ENCODE results near the gene HOXA11.

Gene HOXA11

DNA sequence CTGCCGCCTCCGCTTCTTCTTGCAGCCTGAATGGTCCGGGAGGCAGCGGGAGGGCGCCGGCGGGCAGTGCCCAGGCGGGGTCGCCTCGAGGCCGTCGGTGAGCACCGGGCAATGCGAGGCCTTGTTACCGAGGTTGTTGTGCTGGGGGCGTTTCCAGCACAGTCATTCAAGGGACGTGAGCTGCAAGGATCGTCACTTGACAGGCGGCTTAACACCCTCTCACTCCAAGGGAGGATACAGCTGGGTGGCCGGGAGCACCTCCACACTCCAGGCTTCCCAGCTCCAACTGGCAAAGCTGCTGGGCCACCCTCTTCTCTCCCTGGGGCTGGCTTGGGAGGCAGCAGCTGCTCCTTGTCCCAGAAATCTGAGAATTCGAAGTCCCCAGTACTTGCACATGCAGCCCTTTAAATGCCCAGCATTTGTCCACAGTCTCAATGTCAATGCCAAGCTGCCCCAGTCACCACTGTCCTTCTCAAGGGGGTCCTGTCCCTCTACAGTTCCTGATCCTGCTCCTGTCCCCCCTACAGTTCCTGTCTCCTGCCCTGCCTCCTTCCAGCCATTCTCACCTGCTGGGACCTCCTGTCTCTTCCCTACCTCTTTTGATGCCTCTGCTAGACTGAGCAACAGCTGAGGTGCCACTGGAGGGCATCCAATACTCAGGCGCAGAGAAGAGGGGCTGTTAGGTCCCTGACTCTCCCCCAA lies 4.4 kb upstream of the HOXA11 start:
- Histone ChIP-seq H3K4me3 (ENCODE audit: low read length) (peak overlapping the region; percentile 83), H3K27me3 (ENCODE audit: control insufficient read depth, insufficient read depth, low read length) (no peaks in the 10 kb centered on the region), H3K9me3 (replicated peaks; ENCODE audit: low read length) (no peaks in the 10 kb centered on the region), H3K4me1 (ENCODE audit: control insufficient read depth, insufficient read depth, low read length) (peaks cover 82% of the 10 kb centered on the region), H3K4me2 (ENCODE audit: low read length) (peak overlapping the region; percentile 98), H3K36me3 (ENCODE audit: insufficient read depth, low read length) (no peaks in the 10 kb centered on the region), H3K9ac (ENCODE audit: low read depth, low read length) (peak overlapping the region; percentile 89)

DNA sequence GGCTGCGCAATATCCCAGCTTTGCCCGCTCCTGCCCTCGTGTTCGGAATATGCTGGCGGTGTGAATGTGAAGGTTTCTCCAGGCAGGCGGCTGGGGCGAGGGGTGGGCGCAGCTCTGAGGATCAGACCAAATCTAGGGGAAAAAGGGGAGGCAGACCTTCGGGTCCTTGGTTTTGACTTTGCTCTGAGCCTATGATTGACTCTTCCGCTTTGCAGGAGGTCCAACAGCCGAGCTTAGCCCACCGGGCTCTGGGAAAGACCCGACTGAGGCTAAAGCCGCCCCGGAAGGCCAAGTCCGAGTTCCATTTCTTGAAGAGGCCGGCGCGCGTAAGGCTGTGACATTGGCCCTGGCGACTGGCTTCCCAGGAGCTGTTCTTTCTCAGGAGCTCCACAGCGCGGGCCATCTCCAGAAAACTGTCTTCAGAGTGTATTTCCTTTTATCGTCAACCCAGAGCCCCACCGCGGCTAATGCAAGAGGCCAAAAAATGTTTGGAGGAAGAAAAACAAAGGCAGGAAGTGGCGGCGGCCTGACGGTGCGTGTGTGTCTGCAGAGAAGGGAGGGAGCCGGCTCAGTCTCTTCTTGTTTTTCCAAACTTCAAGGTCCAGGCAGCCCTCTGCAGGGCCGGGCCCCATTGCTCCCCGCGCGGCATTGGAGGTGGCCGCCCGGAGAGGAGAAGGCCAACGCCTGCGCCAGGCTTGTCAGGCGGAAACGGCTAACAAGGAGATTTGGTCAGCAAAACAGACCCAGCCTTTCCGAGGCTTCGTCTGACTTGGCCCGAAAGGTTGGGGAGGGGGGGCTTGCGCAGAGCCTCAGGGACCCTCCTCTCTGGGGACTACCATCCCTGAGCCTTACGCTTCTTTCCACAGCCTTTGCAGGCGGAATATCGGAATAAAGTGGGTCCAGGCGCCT lies 3.6 kb upstream of the HOXA11 start:
- Histone ChIP-seq H3K9ac (ENCODE audit: low read depth, low read length) (peak overlapping the region; percentile 89), H3K9me3 (replicated peaks; ENCODE audit: low read length) (no peaks in the 10 kb centered on the region)

DNA sequence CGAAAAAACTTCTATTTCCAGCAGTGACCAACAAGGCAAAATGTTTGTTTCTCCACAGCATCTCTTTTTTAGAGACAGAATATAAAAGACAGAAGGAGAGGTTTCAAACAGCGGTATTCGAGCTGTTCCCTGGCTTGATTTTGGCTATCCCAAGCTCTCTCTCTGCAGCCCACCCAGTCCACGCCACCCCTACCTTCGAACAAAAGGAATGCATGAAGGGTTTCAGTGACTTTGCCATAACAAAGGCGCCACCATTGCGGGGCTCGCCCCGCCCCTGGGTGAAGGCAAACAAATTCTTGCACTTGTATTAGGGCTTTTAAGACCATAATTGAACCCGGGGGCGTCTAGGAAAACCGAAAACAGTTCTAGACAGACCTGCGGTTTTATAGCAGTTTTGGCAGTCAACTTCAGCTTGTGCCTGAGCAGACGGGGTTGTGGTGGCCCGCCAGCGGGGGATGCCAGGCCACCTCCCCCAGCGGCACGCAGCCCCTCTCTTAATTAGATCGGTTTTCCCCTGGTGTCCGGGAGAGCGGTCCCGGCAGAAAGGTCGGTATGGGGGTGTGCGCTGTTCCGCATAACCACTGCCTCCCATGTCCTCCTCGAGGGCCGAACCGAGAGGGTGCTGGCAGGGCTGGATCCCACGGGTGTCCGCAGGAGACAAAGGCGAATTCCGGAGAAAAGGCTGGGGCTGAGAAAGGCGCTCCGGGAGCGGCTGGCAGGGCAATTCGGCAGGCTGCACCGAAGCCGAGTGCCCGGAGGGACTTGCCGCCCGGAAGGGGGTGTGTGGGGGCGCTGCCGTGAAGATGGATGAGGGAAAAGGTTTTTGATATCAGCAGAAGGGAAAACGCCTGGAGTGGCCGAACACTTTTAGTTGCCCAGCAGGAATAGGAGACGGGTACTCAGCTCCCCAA lies 2.7 kb upstream of the HOXA11 start:
- H3K27me3 ChIP-seq (ENCODE audit: control insufficient read depth, insufficient read depth, low read length) = no peaks in the 10 kb centered on the region
- H3K4me2 ChIP-seq (ENCODE audit: low read length) = peak overlapping the region; percentile 98
- peaks cover 1% of the 10 kb centered on the region for H3K36me3 ChIP-seq (ENCODE audit: insufficient read depth, low read length)
- H3K4me1 ChIP-seq (ENCODE audit: control insufficient read depth, insufficient read depth, low read length) = peaks cover 72% of the 10 kb centered on the region
- H3K9me3 ChIP-seq (replicated peaks; ENCODE audit: low read length) = no peaks in the 10 kb centered on the region
- peak overlapping the region; percentile 83 for H3K4me3 ChIP-seq (ENCODE audit: low read length)
- H3K9ac ChIP-seq (ENCODE audit: low read depth, low read length) = peak overlapping the region; percentile 89

More for the DNA sequence above, 3.6 kb upstream of the HOXA11 start:
- no peaks in the 10 kb centered on the region for H3K36me3 ChIP-seq (ENCODE audit: insufficient read depth, low read length)
- peak overlapping the region; percentile 83 for H3K4me3 ChIP-seq (ENCODE audit: low read length)
- no peaks in the 10 kb centered on the region for H3K27me3 ChIP-seq (ENCODE audit: control insufficient read depth, insufficient read depth, low read length)
- peaks cover 78% of the 10 kb centered on the region for H3K4me1 ChIP-seq (ENCODE audit: control insufficient read depth, insufficient read depth, low read length)
- H3K4me2 ChIP-seq (ENCODE audit: low read length) = peak overlapping the region; percentile 98

GRCh38 chr7:27186668-27187474 lies 1.8 kb upstream of the HOXA11 start:
- no peaks in the 10 kb centered on the region for H3K9me3 ChIP-seq (replicated peaks; ENCODE audit: low read length)
- H3K4me3 ChIP-seq (ENCODE audit: low read length) = peak overlapping the region; percentile 83
- peak overlapping the region; percentile 89 for H3K9ac ChIP-seq (ENCODE audit: low read depth, low read length)
- H3K36me3 ChIP-seq (ENCODE audit: insufficient read depth, low read length) = peaks cover 7% of the 10 kb centered on the region
- peak overlapping the region; percentile 98 for H3K4me2 ChIP-seq (ENCODE audit: low read length)
- no peaks in the 10 kb centered on the region for H3K27me3 ChIP-seq (ENCODE audit: control insufficient read depth, insufficient read depth, low read length)
- peaks cover 72% of the 10 kb centered on the region for H3K4me1 ChIP-seq (ENCODE audit: control insufficient read depth, insufficient read depth, low read length)

DNA sequence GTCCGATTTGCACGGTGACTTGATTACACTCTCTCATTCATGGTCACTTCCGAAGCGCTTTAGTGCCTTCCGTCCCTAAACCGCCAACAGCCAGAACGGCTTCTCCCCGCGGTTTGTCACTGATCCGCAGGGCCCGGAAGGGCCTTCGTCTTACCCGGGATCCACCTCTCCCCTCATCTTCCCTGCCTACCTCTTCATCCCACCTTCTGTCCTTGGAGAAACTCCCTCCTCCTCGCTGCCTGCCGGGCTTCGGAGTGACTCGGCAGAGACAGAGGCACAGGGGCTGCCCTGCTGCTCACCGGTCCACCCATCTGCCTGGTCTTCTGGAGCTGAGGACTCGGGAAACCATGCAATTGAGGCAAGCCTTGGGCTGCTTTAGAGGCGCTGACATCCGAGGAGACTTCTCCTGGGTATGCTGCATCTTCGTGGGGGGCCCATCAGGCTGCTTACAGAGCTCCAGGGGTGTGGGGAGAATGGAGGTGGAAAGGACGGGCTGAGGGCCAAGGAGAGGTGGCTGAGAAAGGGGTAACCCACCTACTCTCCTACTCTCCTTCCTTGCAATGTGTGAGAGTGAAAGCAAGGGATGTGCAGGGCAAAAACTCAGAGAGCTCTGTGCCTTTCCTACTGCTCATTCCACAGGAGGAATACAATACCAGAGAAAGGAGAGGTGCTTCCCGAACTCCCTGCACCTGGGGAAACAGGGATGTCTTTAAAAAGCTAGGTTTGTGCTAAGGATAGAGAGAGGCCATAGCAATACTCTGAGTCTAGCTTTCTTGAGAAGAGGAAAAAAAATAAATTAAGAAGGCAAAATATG lies 1.0 kb upstream of the HOXA11 start:
- Histone ChIP-seq H3K27me3 (ENCODE audit: control insufficient read depth, insufficient read depth, low read length) (no peaks in the 10 kb centered on the region), H3K36me3 (ENCODE audit: insufficient read depth, low read length) (peaks cover 9% of the 10 kb centered on the region), H3K4me3 (ENCODE audit: low read length) (peak overlapping the region; percentile 83), H3K4me1 (ENCODE audit: control insufficient read depth, insufficient read depth, low read length) (peaks cover 72% of the 10 kb centered on the region), H3K9me3 (replicated peaks; ENCODE audit: low read length) (no peaks in the 10 kb centered on the region), H3K9ac (ENCODE audit: low read depth, low read length) (peak overlapping the region; percentile 89), H3K4me2 (ENCODE audit: low read length) (peak overlapping the region; percentile 98)

GRCh38 chr7:27184337-27185012 lies 557 bp downstream of the HOXA11 start:
- Histone ChIP-seq H3K9ac (ENCODE audit: low read depth, low read length) (peak overlapping the region; percentile 89), H3K36me3 (ENCODE audit: insufficient read depth, low read length) (peaks cover 9% of the 10 kb centered on the region), H3K4me1 (ENCODE audit: control insufficient read depth, insufficient read depth, low read length) (peaks cover 68% of the 10 kb centered on the region), H3K9me3 (replicated peaks; ENCODE audit: low read length) (no peaks in the 10 kb centered on the region), H3K27me3 (ENCODE audit: control insufficient read depth, insufficient read depth, low read length) (no peaks in the 10 kb centered on the region), H3K4me3 (ENCODE audit: low read length) (peak overlapping the region; percentile 83), H3K4me2 (ENCODE audit: low read length) (peak overlapping the region; percentile 98)

DNA sequence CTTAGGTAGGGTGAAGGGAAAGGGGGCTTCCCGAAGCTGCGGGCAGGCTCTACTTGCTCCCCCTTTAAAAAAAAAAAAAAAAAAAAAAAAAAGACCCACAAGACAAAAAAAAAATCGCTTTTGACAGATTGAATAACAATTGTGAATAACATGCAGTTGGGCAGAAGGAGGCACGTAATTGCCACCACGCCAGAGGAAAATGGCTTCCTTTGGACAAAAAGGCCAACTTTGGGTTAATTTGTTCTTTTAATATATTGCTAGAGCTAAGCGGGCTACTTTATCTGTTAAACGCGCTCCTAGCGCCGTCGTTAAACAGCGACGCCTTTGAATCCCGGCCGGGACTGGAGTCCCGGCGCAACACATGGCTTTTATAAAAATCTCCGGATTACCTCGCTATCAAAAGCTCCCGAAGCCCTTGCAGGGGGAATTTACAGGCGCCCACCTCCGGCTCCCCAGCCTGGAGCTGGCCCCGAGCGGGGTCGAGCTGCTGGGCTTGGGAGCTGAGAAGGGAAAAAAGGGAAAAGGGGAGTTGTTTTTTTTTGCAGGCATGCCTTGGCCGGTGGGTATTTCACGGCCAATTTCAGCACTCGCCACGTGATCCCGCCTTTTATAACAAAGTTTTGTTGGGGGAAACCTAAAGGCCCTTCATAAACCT lies 1.2 kb downstream of the HOXA11 start:
- Histone ChIP-seq H3K36me3 (ENCODE audit: insufficient read depth, low read length) (peaks cover 9% of the 10 kb centered on the region), H3K4me3 (ENCODE audit: low read length) (peak overlapping the region; percentile 83), H3K9me3 (replicated peaks; ENCODE audit: low read length) (no peaks in the 10 kb centered on the region), H3K4me1 (ENCODE audit: control insufficient read depth, insufficient read depth, low read length) (peaks cover 62% of the 10 kb centered on the region), H3K27me3 (ENCODE audit: control insufficient read depth, insufficient read depth, low read length) (no peaks in the 10 kb centered on the region), H3K9ac (ENCODE audit: low read depth, low read length) (peak overlapping the region; percentile 89), H3K4me2 (ENCODE audit: low read length) (peak overlapping the region; percentile 98)

- H3K27me3 ChIP-seq (ENCODE audit: control insufficient read depth, insufficient read depth, low read length) = no peaks in the 10 kb centered on the region
- peak overlapping the region; percentile 89 for H3K9ac ChIP-seq (ENCODE audit: low read depth, low read length)
- H3K36me3 ChIP-seq (ENCODE audit: insufficient read depth, low read length) = peaks cover 9% of the 10 kb centered on the region
- H3K9me3 ChIP-seq (replicated peaks; ENCODE audit: low read length) = no peaks in the 10 kb centered on the region
- peak overlapping the region; percentile 83 for H3K4me3 ChIP-seq (ENCODE audit: low read length)
- peaks cover 54% of the 10 kb centered on the region for H3K4me1 ChIP-seq (ENCODE audit: control insufficient read depth, insufficient read depth, low read length)
- peak overlapping the region; percentile 98 for H3K4me2 ChIP-seq (ENCODE audit: low read length)
Observed at GRCh38 chr7:27182861-27183681, 2.0 kb downstream of the HOXA11 start.

Data from skeletal muscle satellite cell (primary cell).